ENCODE data around the gene PYGO2.
A peak's percentile ranks its signal among the peaks of the same experiment; 100 is the strongest.

The PYGO2 gene

GRCh38 chr1:154961207-154962155 lies at the start of gene PYGO2:
TSS of gene PYGO2 (minus strand) at chr1:154961782. CDS start at chr1:154961576, 206 bp downstream.
- DNase-seq = no peak

- DNase-seq = no peak
These were observed 49.4 kb upstream of the PYGO2 start for GRCh38 chr1:155011004-155011416.

- DNase-seq = no peak
These were observed 48.8 kb upstream of the PYGO2 start for GRCh38 chr1:155010211-155010918.

GRCh38 chr1:155009742-155010141 lies 48.2 kb upstream of the PYGO2 start:
- DNase-seq = no peak

- no peak for DNase-seq
These were observed 47.7 kb upstream of the PYGO2 start for GRCh38 chr1:155009221-155009711.

- DNase-seq = no peak
These were observed 46.7 kb upstream of the PYGO2 start for GRCh38 chr1:155008015-155008941.

GRCh38 chr1:155007251-155007828 lies 45.8 kb upstream of the PYGO2 start:
- DNase-seq = no peak

- no peak for DNase-seq
These were observed 45.1 kb upstream of the PYGO2 start for GRCh38 chr1:155006601-155007101.

GRCh38 chr1:155005076-155006011 lies 43.8 kb upstream of the PYGO2 start:
- DNase-seq = no peak

- DNase-seq = no peak
These were observed 42.9 kb upstream of the PYGO2 start for GRCh38 chr1:155004352-155005075.

GRCh38 chr1:155003766-155004351 lies 42.3 kb upstream of the PYGO2 start:
- no peak for DNase-seq

GRCh38 chr1:155003227-155003765 lies 41.7 kb upstream of the PYGO2 start:
- no peak for DNase-seq

- no peak for DNase-seq
These were observed 41.1 kb upstream of the PYGO2 start, which contains the start of gene ZBTB7B for GRCh38 chr1:155002464-155003226. TSS of gene ZBTB7B (plus strand) at chr1:155002802. CDS start at chr1:155014661, 11,859 bp downstream.

- peak; percentile 81 for DNase-seq
These were observed 40.3 kb upstream of the PYGO2 start for GRCh38 chr1:155001675-155002463.

- no peak for DNase-seq
These were observed 39.8 kb upstream of the PYGO2 start for GRCh38 chr1:155001425-155001674.

GRCh38 chr1:155000726-155001424 lies 39.3 kb upstream of the PYGO2 start:
- peak; percentile 60 for DNase-seq

- no peak for DNase-seq
These were observed 38.8 kb upstream of the PYGO2 start for GRCh38 chr1:155000411-155000725.
